Measurements from ENCODE around the gene TMPRSS6. TPM values are rescaled to one million over a fixed set of nuclear protein-coding genes. Genes with fewer than 3 reads are reported as not detected.

TMPRSS6 gene
- total RNA-seq, 1 experiment from 2014 or later, result not detected

- no peak for TF ChIP-seq CTCF (IDR thresholded peaks at IDR 0.05; ENCODE audit: unreplicated experiment)
- no TSS peak for BruUV-seq (replicated peaks)
- CTCF ChIA-PET, result interaction anchor here (0.6 kb wide), 1 partner anchor 13 kb away, joined by 4 read pairs; no protein-coding TSS in a partner anchor
- H3K4me3 Mint-ChIP-seq (ENCODE audit: low read depth, unreplicated experiment), result no peak overlapping the region
- no peak overlapping the region for H3K27ac Mint-ChIP-seq (ENCODE audit: unreplicated experiment)
- no peak for DNase-seq
- intact Hi-C loops (cut with micrococcal nuclease; ENCODE audit: unreplicated experiment), result no loop called here
- H3K36me3 Mint-ChIP-seq (ENCODE audit: insufficient read depth, unreplicated experiment), result no peaks in the 10 kb centered on the region
- no peaks in the 10 kb centered on the region for H3K9me3 Mint-ChIP-seq (ENCODE audit: low read depth, unreplicated experiment)
- peaks cover 89% of the 10 kb centered on the region for H3K27me3 Mint-ChIP-seq (ENCODE audit: unreplicated experiment)
- H3K4me1 Mint-ChIP-seq (ENCODE audit: low read depth, unreplicated experiment), result peaks cover 8% of the 10 kb centered on the region
Measured at GRCh38 chr22:37133304-37134018, 23.9 kb upstream of the TMPRSS6 start.

DNA sequence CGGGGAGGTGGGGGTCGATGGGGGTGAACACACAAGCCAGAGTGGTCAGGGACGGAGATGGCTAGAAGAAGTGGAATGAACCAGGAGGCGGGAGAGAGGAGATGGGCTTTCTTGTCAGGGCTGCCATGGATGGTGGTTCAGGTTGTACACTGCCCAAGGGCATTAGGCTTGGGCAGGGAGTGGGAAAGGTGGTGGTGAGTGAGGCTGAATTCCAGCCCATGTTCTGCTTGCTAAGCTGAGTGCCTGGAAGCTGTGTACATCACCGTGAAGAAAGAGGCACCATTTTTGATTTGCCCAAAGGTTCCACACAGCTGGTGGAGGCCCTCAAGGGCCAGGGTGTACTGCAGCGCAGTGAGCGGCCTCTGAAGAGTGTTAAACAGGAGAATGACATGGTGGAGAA, 23.3 kb upstream of the TMPRSS6 start:
- intact Hi-C loops (cut with micrococcal nuclease; ENCODE audit: unreplicated experiment), result no loop called here
- Mint-ChIP-seq H3K36me3 (ENCODE audit: insufficient read depth, unreplicated experiment) (no peaks in the 10 kb centered on the region), H3K4me1 (ENCODE audit: low read depth, unreplicated experiment) (peaks cover 8% of the 10 kb centered on the region), H3K9me3 (ENCODE audit: low read depth, unreplicated experiment) (no peaks in the 10 kb centered on the region), H3K27me3 (ENCODE audit: unreplicated experiment) (peaks cover 89% of the 10 kb centered on the region), H3K27ac (ENCODE audit: unreplicated experiment) (no peak overlapping the region), H3K4me3 (ENCODE audit: low read depth, unreplicated experiment) (no peak overlapping the region)
- CTCF ChIA-PET, result no interaction called here
- no peak for DNase-seq
- BruUV-seq (replicated peaks), result no TSS peak
- no peak for TF ChIP-seq CTCF (IDR thresholded peaks at IDR 0.05; ENCODE audit: unreplicated experiment)

- H3K27ac Mint-ChIP-seq (ENCODE audit: unreplicated experiment), result no peak overlapping the region
- peaks cover 8% of the 10 kb centered on the region for H3K4me1 Mint-ChIP-seq (ENCODE audit: low read depth, unreplicated experiment)
- no peaks in the 10 kb centered on the region for H3K9me3 Mint-ChIP-seq (ENCODE audit: low read depth, unreplicated experiment)
- H3K36me3 Mint-ChIP-seq (ENCODE audit: insufficient read depth, unreplicated experiment), result no peaks in the 10 kb centered on the region
- no peak for DNase-seq
- H3K27me3 Mint-ChIP-seq (ENCODE audit: unreplicated experiment), result peaks cover 81% of the 10 kb centered on the region
- intact Hi-C loops (cut with micrococcal nuclease; ENCODE audit: unreplicated experiment), result no loop called here
- CTCF ChIA-PET, result no interaction called here
- no TSS peak for BruUV-seq (replicated peaks)
- H3K4me3 Mint-ChIP-seq (ENCODE audit: low read depth, unreplicated experiment), result no peak overlapping the region
- TF ChIP-seq CTCF (IDR thresholded peaks at IDR 0.05; ENCODE audit: unreplicated experiment), result no peak
Measured at GRCh38 chr22:37129866-37130441, 20.4 kb upstream of the TMPRSS6 start.

DNA sequence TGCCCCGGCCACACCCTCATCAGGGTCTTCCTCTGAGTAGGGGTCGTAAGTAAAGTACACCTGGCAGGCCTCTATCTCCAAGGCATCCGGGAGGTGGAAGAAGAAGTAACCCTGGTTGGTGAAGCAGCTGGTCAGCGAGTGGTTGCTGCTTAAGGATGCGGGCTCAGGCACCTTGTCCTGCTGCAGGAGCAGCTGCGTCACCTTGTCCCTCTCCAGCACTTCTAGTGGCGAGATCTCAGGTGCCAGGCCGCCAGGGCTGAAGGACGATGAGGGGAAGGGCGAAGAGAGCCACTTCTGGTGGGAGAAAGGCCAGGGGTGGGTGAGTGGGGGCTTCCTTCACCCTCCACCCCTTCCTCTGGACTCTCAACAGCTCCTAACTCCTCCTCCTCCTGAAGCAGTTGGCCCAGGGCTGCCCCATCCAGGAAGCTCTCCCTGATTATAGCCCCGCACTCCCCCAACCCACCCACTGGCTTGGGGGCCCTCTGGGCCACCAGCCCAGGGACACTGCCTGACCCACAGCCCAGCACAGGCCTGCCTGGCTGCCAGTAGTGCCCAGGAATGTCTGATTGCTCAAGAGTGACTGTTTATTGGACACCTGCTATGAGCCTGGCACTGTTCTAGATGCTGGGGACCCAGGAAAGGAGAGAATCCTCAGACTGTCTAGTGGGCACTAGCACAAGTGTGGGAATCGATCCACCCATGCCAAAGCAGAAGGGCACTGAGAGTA, 19.2 kb upstream of the TMPRSS6 start:
- H3K36me3 Mint-ChIP-seq (ENCODE audit: insufficient read depth, unreplicated experiment), result no peaks in the 10 kb centered on the region
- DNase-seq, result no peak

More for the DNA sequence above, 19.2 kb upstream of the TMPRSS6 start:
- peaks cover 8% of the 10 kb centered on the region for H3K4me1 Mint-ChIP-seq (ENCODE audit: low read depth, unreplicated experiment)
- no peak for TF ChIP-seq CTCF (IDR thresholded peaks at IDR 0.05; ENCODE audit: unreplicated experiment)
- H3K9me3 Mint-ChIP-seq (ENCODE audit: low read depth, unreplicated experiment), result no peaks in the 10 kb centered on the region
- H3K4me3 Mint-ChIP-seq (ENCODE audit: low read depth, unreplicated experiment), result no peak overlapping the region
- BruUV-seq (replicated peaks), result no TSS peak
- CTCF ChIA-PET, result no interaction called here
- no peak overlapping the region for H3K27ac Mint-ChIP-seq (ENCODE audit: unreplicated experiment)
- H3K27me3 Mint-ChIP-seq (ENCODE audit: unreplicated experiment), result peaks cover 81% of the 10 kb centered on the region
- intact Hi-C loops (cut with micrococcal nuclease; ENCODE audit: unreplicated experiment), result no loop called here

All from Calu3 (cell line).